WTC11 (cell line): ENCODE results near the gene ADAT2.

Experiments used
- ERG ChIP-seq: fragments of 250-450 bp; sonication (Bioruptor Pico); IDR thresholded peaks from 2 replicates; pipeline ENCODE4 v1.8.0; 2021; ENCODE audit warnings: mild to moderate bottlenecking
- NFYB ChIP-seq: sonication (generic); formaldehyde crosslinking; conservative IDR thresholded peaks from 2 replicates; pipeline ENCODE4 v1.8.0; 2022; ENCODE audit warnings: low read depth, missing genetic modification reagents
- SOX15 ChIP-seq: fragments of 250-450 bp; sonication (Bioruptor Pico); IDR thresholded peaks from 2 replicates; pipeline ENCODE4 v1.9.0; 2021; ENCODE audit warnings: mild to moderate bottlenecking
- USF2 ChIP-seq: sonication (generic); formaldehyde crosslinking; IDR thresholded peaks from 2 replicates; pipeline ENCODE4 v1.8.1; 2023; ENCODE audit warnings: mild to moderate bottlenecking, missing genetic modification reagents, moderate library complexity
- ZNF232 ChIP-seq: sonication (generic); formaldehyde crosslinking; IDR thresholded peaks from 2 replicates; pipeline ENCODE4 v1.8.0; 2022; ENCODE audit warnings: mild to moderate bottlenecking, missing genetic modification reagents
- ZNF263 ChIP-seq: sonication (generic); formaldehyde crosslinking; IDR thresholded peaks from 2 replicates; pipeline ENCODE4 v1.8.1; 2022; ENCODE audit warnings: low read depth, mild to moderate bottlenecking, moderate library complexity, missing genetic modification reagents
- TF ChIP-seq, protein P1 (sequence below): sonication (generic); formaldehyde crosslinking; IDR thresholded peaks from 2 replicates; pipeline ENCODE4 v1.8.0; 2022; ENCODE audit warnings: mild to moderate bottlenecking, missing genetic modification reagents
- TF ChIP-seq, protein P2 (sequence below): fragments of 200-600 bp; IDR thresholded peaks from 2 replicates; pipeline ENCODE4 v1.8.0; 2022; ENCODE audit warnings: antibody characterized with exemption
- TF ChIP-seq, protein P3 (sequence below): sonication (generic); formaldehyde crosslinking; conservative IDR thresholded peaks from 2 replicates; pipeline ENCODE4 v1.8.1; 2023; ENCODE audit warnings: mild to moderate bottlenecking, low read depth, missing genetic modification reagents, moderate library complexity
- TF ChIP-seq, protein P4 (sequence below): sonication (generic); formaldehyde crosslinking; IDR thresholded peaks from 2 replicates; pipeline ENCODE4 v1.8.1; 2022; ENCODE audit warnings: low read depth, missing genetic modification reagents, borderline replicate concordance

DNA sequence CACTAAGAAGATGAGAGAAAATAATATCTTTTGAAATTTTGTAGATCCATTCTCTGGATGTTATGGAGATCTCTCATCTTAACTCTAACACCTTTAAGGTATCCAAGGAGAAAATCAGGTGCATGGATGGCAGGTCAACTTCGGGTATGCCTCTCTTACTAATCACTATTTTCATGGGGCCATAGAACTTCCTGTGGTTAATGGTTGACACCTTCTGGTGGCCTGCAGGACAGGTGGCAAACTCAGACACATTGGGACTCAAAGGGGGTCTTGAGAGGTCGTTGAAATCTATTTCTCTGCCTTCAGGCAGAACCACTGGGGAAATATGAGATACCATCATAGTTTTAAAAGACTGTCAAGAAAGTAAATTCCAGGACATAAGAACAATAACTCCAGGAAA lies 76.5 kb downstream of the ADAT2 start:
- TF ChIP-seq, protein P1, sequence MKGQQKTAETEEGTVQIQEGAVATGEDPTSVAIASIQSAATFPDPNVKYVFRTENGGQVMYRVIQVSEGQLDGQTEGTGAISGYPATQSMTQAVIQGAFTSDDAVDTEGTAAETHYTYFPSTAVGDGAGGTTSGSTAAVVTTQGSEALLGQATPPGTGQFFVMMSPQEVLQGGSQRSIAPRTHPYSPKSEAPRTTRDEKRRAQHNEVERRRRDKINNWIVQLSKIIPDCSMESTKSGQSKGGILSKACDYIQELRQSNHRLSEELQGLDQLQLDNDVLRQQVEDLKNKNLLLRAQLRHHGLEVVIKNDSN = no peak
- TF ChIP-seq, protein P2, sequence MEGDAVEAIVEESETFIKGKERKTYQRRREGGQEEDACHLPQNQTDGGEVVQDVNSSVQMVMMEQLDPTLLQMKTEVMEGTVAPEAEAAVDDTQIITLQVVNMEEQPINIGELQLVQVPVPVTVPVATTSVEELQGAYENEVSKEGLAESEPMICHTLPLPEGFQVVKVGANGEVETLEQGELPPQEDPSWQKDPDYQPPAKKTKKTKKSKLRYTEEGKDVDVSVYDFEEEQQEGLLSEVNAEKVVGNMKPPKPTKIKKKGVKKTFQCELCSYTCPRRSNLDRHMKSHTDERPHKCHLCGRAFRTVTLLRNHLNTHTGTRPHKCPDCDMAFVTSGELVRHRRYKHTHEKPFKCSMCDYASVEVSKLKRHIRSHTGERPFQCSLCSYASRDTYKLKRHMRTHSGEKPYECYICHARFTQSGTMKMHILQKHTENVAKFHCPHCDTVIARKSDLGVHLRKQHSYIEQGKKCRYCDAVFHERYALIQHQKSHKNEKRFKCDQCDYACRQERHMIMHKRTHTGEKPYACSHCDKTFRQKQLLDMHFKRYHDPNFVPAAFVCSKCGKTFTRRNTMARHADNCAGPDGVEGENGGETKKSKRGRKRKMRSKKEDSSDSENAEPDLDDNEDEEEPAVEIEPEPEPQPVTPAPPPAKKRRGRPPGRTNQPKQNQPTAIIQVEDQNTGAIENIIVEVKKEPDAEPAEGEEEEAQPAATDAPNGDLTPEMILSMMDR = no peak
- no peak for TF ChIP-seq ZNF232 (CRISPR knock-in tag)
- TF ChIP-seq USF2 (CRISPR knock-in tag) = no peak
- TF ChIP-seq, protein P3, sequence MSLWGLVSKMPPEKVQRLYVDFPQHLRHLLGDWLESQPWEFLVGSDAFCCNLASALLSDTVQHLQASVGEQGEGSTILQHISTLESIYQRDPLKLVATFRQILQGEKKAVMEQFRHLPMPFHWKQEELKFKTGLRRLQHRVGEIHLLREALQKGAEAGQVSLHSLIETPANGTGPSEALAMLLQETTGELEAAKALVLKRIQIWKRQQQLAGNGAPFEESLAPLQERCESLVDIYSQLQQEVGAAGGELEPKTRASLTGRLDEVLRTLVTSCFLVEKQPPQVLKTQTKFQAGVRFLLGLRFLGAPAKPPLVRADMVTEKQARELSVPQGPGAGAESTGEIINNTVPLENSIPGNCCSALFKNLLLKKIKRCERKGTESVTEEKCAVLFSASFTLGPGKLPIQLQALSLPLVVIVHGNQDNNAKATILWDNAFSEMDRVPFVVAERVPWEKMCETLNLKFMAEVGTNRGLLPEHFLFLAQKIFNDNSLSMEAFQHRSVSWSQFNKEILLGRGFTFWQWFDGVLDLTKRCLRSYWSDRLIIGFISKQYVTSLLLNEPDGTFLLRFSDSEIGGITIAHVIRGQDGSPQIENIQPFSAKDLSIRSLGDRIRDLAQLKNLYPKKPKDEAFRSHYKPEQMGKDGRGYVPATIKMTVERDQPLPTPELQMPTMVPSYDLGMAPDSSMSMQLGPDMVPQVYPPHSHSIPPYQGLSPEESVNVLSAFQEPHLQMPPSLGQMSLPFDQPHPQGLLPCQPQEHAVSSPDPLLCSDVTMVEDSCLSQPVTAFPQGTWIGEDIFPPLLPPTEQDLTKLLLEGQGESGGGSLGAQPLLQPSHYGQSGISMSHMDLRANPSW (CRISPR knock-in tag) = no peak
- TF ChIP-seq ZNF263 (CRISPR knock-in tag) = no peak
- TF ChIP-seq, protein P4, sequence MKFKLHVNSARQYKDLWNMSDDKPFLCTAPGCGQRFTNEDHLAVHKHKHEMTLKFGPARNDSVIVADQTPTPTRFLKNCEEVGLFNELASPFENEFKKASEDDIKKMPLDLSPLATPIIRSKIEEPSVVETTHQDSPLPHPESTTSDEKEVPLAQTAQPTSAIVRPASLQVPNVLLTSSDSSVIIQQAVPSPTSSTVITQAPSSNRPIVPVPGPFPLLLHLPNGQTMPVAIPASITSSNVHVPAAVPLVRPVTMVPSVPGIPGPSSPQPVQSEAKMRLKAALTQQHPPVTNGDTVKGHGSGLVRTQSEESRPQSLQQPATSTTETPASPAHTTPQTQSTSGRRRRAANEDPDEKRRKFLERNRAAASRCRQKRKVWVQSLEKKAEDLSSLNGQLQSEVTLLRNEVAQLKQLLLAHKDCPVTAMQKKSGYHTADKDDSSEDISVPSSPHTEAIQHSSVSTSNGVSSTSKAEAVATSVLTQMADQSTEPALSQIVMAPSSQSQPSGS = no peak
- TF ChIP-seq SOX15 (CRISPR knock-in tag) = no peak
- TF ChIP-seq ERG = no peak
- no peak for TF ChIP-seq NFYB
